Body of pancreas (tissue), 4 donors: ENCODE measurements around the gene TSPAN18.

Source experiments
- POLR2A ChIP-seq, 3 donors: fragments of 450-650 bp; IDR thresholded peaks; one replicate each; pipeline ENCODE4 v1.6.1; 2016; ENCODE audit warnings: antibody characterized with exemption in 3 of 3, mild to moderate bottlenecking in 2 of 3
- TF ChIP-seq, protein P1 (sequence below), 7 experiments: fragments of 450-650 bp in 4 of 7; fragments of 200-600 bp in 3 of 7; sonication (generic) in 3 of 7; IDR thresholded peaks; one replicate each; pipeline ENCODE4 v1.5.1; 2016 to 2019; ENCODE audit warnings: antibody characterized with exemption in 7 of 7

DNA sequence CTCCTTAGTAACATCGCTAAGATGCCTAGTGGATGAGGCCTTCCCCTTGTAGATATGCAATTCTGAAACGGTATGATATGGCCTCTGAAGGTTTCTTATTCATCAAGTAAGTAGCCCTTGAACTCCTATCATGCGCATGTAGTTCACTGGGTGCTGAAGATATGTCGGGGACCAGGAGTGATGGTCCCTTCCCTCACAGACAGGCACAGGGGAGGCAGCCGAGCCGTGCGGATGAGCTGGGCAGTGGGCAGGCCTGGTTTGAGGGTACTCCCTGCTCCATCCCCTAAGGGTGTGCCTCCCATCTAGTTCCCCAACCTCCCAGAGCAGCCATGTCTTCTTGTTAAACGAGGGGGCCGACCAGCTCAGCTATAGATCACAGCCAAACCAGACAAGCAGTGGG lies 183.8 kb downstream of the TSPAN18 start:
- TF ChIP-seq, protein P1, sequence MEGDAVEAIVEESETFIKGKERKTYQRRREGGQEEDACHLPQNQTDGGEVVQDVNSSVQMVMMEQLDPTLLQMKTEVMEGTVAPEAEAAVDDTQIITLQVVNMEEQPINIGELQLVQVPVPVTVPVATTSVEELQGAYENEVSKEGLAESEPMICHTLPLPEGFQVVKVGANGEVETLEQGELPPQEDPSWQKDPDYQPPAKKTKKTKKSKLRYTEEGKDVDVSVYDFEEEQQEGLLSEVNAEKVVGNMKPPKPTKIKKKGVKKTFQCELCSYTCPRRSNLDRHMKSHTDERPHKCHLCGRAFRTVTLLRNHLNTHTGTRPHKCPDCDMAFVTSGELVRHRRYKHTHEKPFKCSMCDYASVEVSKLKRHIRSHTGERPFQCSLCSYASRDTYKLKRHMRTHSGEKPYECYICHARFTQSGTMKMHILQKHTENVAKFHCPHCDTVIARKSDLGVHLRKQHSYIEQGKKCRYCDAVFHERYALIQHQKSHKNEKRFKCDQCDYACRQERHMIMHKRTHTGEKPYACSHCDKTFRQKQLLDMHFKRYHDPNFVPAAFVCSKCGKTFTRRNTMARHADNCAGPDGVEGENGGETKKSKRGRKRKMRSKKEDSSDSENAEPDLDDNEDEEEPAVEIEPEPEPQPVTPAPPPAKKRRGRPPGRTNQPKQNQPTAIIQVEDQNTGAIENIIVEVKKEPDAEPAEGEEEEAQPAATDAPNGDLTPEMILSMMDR (IDR thresholded peaks at IDR 0.05): no peak
- TF ChIP-seq POLR2A (IDR thresholded peaks at IDR 0.05): no peak
